ENCODE measurements around the gene ACTMAP.

The ACTMAP gene

DNA sequence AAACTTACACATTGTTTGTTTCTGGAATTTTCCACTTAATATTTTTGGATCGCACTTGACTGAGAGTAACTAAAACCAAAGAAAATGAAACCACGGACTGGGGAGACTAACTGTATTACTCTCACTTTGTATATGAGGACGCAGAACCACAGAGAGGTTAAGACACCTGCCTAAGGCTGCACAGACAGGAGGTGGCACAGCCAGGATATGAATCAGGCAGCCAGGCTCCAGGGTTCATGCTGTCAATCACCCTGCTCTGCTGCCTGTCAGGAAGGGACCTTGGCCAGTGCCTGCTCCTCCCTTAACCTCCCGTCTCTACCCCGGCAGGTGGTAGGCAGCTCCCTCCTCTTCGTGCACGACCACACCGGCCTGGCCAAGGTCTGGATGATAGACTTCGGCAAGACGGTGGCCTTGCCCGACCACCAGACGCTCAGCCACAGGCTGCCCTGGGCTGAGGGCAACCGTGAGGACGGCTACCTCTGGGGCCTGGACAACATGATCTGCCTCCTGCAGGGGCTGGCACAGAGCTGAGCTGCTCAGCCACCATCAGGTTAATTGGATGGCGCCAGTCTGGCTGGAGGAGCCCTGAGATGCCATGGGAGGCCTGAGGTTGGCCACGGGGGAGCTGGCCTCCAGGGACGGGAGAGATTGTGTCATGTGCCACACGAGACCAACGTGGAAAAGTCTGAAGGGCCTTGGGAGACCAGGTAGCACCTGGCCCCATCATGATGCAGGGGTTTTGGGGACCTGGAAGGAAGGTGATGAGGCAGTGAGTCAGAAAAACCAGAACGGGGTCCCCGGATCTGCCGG, 11.0 kb downstream of the ACTMAP start:
- Histone ChIP-seq H3K9me3 (ENCODE audit: low read length) (no peaks in the 10 kb centered on the region), H3K9me2 (ENCODE audit: low read depth, low read length) (no peaks in the 10 kb centered on the region), H3K27me3 (ENCODE audit: insufficient read depth, low read length) (no peaks in the 10 kb centered on the region), H3K36me3 (ENCODE audit: insufficient read depth, low read length) (peaks cover 4% of the 10 kb centered on the region; the same call in 1 of the 2 replicates), H2AFZ (ENCODE audit: low read length) (no peak overlapping the region), H3K27ac (ENCODE audit: low read depth, low read length, poor library complexity, severe bottlenecking) (no peak overlapping the region), H3K9ac (ENCODE audit: low read length) (no peak overlapping the region), H3K79me2 (ENCODE audit: insufficient read depth, low read length) (no peaks in the 10 kb centered on the region), H3F3A (ENCODE audit: insufficient read depth, low read length) (no peaks in the 10 kb centered on the region), H3K4me1 (ENCODE audit: insufficient read depth, low read length, severe bottlenecking) (no peaks in the 10 kb centered on the region), H3K4me3 (ENCODE audit: low read depth, low read length, poor library complexity, severe bottlenecking) (no peak overlapping the region), H4K20me1 (ENCODE audit: insufficient read depth, low read length) (no peaks in the 10 kb centered on the region), H3K4me2 (ENCODE audit: low read length) (no peak overlapping the region)
- TF ChIP-seq, protein P1, sequence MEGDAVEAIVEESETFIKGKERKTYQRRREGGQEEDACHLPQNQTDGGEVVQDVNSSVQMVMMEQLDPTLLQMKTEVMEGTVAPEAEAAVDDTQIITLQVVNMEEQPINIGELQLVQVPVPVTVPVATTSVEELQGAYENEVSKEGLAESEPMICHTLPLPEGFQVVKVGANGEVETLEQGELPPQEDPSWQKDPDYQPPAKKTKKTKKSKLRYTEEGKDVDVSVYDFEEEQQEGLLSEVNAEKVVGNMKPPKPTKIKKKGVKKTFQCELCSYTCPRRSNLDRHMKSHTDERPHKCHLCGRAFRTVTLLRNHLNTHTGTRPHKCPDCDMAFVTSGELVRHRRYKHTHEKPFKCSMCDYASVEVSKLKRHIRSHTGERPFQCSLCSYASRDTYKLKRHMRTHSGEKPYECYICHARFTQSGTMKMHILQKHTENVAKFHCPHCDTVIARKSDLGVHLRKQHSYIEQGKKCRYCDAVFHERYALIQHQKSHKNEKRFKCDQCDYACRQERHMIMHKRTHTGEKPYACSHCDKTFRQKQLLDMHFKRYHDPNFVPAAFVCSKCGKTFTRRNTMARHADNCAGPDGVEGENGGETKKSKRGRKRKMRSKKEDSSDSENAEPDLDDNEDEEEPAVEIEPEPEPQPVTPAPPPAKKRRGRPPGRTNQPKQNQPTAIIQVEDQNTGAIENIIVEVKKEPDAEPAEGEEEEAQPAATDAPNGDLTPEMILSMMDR (IDR thresholded peaks at IDR 0.05; ENCODE audit: low read length) = no peak
- no peak for TF ChIP-seq EZH2 (IDR thresholded peaks at IDR 0.05; ENCODE audit: borderline replicate concordance, low read length)

DNA sequence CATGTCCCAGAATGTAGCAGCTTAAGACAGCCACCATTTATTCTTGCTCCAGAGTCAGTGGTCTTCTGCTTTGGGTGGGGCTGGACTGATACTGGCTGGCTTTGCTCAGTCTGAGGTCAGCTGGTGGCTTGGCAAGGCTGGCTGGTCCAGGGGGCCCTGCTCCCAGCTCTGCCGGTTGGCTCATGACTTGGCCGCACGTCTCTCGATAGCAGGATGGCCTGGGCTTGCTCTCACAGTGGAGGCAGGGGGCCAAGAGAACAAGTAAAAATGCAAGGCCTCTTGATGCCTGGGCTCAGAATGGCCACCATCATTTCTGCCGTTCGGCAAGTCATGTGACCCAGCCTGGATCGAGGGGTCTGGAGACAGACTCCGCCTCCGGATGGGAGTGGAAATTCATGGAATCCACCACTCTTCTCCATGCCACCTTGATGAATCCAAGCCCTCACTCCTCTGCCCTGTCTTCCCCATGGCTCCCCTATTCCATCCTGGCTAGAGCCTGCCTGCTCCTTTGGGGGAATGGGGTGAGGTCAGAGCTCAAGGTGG, 13.1 kb downstream of the ACTMAP start:
- H3K27ac ChIP-seq (ENCODE audit: low read depth, low read length, poor library complexity, severe bottlenecking) = no peak overlapping the region
- no peaks in the 10 kb centered on the region for H3K9me2 ChIP-seq (ENCODE audit: low read depth, low read length)
- no peaks in the 10 kb centered on the region for H3K27me3 ChIP-seq (ENCODE audit: insufficient read depth, low read length)
- no peaks in the 10 kb centered on the region for H4K20me1 ChIP-seq (ENCODE audit: insufficient read depth, low read length)
- no peaks in the 10 kb centered on the region for H3K9me3 ChIP-seq (ENCODE audit: low read length)
- H3K79me2 ChIP-seq (ENCODE audit: insufficient read depth, low read length) = no peaks in the 10 kb centered on the region
- no peak overlapping the region for H3K4me2 ChIP-seq (ENCODE audit: low read length)
- H3K4me1 ChIP-seq (ENCODE audit: insufficient read depth, low read length, severe bottlenecking) = no peaks in the 10 kb centered on the region
- H2AFZ ChIP-seq (ENCODE audit: low read length) = no peak overlapping the region
- TF ChIP-seq, protein P1 (IDR thresholded peaks at IDR 0.05; ENCODE audit: low read length) = no peak
- TF ChIP-seq EZH2 (IDR thresholded peaks at IDR 0.05; ENCODE audit: borderline replicate concordance, low read length) = no peak
- no peaks in the 10 kb centered on the region for H3F3A ChIP-seq (ENCODE audit: insufficient read depth, low read length)
- H3K4me3 ChIP-seq (ENCODE audit: low read depth, low read length, poor library complexity, severe bottlenecking) = no peak overlapping the region
- H3K36me3 ChIP-seq (ENCODE audit: insufficient read depth, low read length) = peaks cover 8% of the 10 kb centered on the region; the same call in 1 of the 2 replicates
- no peak overlapping the region for H3K9ac ChIP-seq (ENCODE audit: low read length)

- no peaks in the 10 kb centered on the region for H3F3A ChIP-seq (ENCODE audit: insufficient read depth, low read length)
- no peaks in the 10 kb centered on the region for H3K79me2 ChIP-seq (ENCODE audit: insufficient read depth, low read length)
- no peak overlapping the region for H2AFZ ChIP-seq (ENCODE audit: low read length)
- H3K4me1 ChIP-seq (ENCODE audit: insufficient read depth, low read length, severe bottlenecking) = no peaks in the 10 kb centered on the region
- H4K20me1 ChIP-seq (ENCODE audit: insufficient read depth, low read length) = no peaks in the 10 kb centered on the region
- no peak overlapping the region for H3K4me3 ChIP-seq (ENCODE audit: low read depth, low read length, poor library complexity, severe bottlenecking)
- TF ChIP-seq, protein P1 (IDR thresholded peaks at IDR 0.05; ENCODE audit: low read length) = no peak
- TF ChIP-seq EZH2 (IDR thresholded peaks at IDR 0.05; ENCODE audit: borderline replicate concordance, low read length) = no peak
- no peaks in the 10 kb centered on the region for H3K9me3 ChIP-seq (ENCODE audit: low read length)
- no peaks in the 10 kb centered on the region for H3K9me2 ChIP-seq (ENCODE audit: low read depth, low read length)
- no peaks in the 10 kb centered on the region for H3K27me3 ChIP-seq (ENCODE audit: insufficient read depth, low read length)
- no peak overlapping the region for H3K27ac ChIP-seq (ENCODE audit: low read depth, low read length, poor library complexity, severe bottlenecking)
- H3K4me2 ChIP-seq (ENCODE audit: low read length) = no peak overlapping the region
- H3K36me3 ChIP-seq (ENCODE audit: insufficient read depth, low read length) = peaks cover 8% of the 10 kb centered on the region
- H3K9ac ChIP-seq (ENCODE audit: low read length) = no peak overlapping the region
Measured at GRCh38 chr19:40736661-40737060, 13.6 kb downstream of the ACTMAP start.
